GM18909 (cell line): ENCODE measurements around the gene TNS1.

Experiments
- ATAC-seq: cut with Tn5 transposase; IDR thresholded peaks from one replicate; pipeline ENCODE4 v1.9.1; 2021; ENCODE audit warnings: mild to moderate bottlenecking; ENCODE audit not compliant: unreplicated experiment, poor library complexity

The TNS1 gene

GRCh38 chr2:217983276-217984233 is 19.2 kb downstream of the TNS1 start:
- ATAC-seq, result no peak

- no peak for ATAC-seq
Measured at GRCh38 chr2:217981971-217982370, 20.8 kb downstream of the TNS1 start.

DNA sequence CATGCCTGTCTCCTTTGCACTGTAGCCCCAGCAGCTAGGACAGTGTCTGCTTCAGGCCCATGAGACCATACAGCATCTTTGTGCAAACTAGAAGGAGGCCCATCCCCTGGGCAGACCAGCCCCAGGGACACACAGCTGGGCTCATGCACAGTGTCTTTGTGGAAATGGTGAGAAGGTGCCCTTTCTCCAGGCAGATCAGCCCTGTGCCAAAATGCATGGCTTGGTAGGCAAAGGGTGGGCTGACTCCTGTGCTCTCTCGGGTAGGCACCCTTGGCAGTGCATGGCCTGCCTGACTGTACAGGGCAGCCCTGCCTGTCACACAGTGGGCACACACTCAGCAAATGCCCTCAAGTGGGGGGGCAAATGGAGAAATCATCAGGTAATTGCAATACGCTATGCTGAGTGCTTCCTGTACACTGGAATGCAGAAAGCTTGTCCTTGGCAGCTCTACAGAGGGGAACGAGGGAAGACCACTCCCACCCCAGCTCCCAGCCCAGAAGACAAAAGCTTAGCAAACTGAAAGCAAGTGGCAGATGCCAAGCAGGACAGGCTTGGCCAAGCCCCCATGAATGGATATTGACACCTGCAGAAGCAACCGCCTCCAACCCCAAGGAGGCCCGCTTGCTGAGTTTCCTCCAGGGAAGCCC is 21.6 kb downstream of the TNS1 start:
- no peak for ATAC-seq

- no peak for ATAC-seq
Measured at GRCh38 chr2:217980591-217980990, 22.2 kb downstream of the TNS1 start.

DNA sequence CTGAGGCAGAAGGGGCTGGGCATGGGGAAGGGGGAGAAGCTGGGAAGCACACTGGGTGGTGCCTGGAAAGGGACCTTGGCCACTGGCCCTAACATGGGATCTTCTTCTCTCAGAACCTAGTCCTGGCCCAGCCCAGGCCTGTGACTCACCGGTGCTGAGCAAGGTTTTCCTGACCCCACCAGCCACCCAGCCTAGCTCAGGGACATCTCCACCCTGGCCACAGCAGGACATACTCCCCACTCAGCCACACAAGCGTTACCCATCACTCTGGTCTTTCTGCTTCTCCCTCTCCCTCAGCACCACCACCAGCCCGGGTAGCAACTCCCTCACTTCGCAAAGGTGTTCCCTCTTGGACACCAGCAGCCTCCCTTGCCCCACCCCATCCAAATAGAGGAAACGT is 22.8 kb downstream of the TNS1 start:
- ATAC-seq, result no peak

DNA sequence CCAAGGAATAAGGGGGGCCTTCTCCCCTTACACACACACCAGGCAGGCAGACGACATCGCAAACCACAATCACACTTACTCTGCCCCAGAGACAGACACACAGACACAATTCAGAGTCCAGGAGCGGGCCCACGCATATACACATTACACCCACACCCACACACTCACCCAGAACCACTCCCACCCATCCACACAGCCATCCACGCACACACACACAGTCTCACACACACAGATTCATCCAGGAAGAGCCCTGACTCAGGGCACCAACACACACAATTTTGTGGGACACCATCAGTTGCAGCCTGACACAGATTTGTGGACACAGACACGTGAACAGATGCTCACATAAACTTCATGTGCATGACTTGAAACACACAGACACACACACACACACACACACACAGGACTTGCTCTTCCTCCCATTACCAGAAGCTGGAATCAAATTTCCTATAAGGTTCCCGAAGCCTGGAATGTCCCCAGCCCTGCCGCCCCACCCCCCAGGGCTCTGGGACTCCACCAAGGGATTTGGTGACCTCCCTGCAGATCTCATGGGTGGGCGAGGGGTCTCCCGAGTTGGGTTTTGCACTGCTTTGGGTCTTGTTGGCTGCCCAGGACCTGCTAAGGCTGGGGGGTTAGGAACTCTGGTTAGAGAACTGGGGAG is 23.5 kb downstream of the TNS1 start:
- no peak for ATAC-seq

GRCh38 chr2:217978536-217979150 is 24.2 kb downstream of the TNS1 start:
- ATAC-seq, result no peak

DNA sequence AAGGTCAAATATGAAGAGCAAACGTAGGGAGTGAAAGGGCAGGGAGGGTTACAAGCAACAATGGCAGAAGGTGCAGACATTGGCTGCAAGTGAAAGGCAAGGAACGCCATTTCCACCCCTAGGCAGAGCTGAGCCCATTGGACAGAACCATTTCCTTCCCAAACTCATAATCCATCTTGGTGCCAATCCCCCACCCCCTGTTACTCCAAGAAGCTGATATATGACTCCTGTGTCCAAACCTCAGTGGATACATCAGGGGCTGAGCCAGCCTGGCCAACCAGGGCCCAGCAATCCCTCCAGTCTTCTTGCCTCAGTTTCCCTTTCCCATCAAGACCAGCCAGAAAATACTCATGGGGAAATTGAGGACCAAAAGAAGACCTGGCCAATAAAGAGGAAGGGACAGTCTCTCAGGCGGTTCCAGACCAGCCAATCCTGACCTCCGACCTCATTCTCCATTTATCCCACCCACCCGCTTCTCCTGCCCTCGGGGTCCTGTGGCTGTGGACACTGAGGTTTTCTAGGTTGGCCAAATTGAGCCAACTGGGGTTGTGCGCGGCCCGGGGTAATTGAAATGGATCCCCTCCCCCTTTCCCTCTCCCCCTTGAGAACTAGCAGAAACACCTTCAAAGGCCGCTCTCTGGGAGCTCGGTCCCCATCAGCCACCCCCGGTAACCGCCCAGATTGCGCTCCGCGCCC is 24.8 kb downstream of the TNS1 start:
- no peak for ATAC-seq

- no peak for ATAC-seq
Measured at GRCh38 chr2:217976301-217976700, 26.5 kb downstream of the TNS1 start.

DNA sequence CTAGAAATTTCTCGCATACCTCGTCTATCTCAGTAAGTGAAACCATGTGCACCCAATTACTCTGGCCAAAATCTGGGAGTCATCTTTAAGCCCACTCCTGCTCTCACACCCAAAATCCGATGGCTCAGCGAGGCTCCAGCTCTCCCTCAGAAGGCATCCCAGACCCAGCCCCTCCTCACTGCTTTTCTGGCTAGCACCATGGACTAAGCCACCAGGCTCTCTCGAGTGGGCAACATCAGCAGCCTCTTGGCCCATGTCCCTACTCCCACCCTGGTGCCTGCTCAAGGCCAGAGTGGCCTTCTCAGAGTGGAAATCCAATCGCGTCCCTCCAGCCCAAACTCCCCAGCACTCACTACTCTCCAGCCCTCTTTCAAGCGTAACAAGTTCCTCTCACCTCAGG is 27.2 kb downstream of the TNS1 start:
- no peak for ATAC-seq

GRCh38 chr2:217974389-217975005 is 28.3 kb downstream of the TNS1 start:
- ATAC-seq, result no peak

GRCh38 chr2:217973008-217973787 is 29.6 kb downstream of the TNS1 start:
- no peak for ATAC-seq

GRCh38 chr2:217972490-217972889 is 30.3 kb downstream of the TNS1 start:
- no peak for ATAC-seq

DNA sequence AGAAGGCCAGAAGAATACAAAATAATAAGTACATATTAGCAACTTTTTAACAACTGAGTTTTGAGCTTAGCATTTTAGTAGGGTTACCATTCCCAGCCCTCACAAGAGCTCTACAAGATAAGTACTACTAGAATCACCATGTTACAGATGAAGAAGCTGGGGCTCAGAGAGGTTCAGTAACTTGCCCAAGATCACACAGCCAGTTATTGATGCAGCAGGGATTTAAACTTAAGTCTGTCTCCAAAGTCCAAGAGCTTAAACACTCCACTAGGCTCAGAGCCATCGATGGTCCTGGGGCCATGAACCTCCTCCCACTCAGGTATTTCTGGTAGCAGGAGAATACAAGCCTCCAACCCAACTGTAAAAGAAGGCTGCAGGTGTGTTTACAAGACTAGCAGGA is 30.8 kb downstream of the TNS1 start:
- no peak for ATAC-seq

- no peak for ATAC-seq
Measured at GRCh38 chr2:217971166-217971565, 31.6 kb downstream of the TNS1 start.

GRCh38 chr2:217970206-217970605 is 32.6 kb downstream of the TNS1 start:
- ATAC-seq, result no peak

DNA sequence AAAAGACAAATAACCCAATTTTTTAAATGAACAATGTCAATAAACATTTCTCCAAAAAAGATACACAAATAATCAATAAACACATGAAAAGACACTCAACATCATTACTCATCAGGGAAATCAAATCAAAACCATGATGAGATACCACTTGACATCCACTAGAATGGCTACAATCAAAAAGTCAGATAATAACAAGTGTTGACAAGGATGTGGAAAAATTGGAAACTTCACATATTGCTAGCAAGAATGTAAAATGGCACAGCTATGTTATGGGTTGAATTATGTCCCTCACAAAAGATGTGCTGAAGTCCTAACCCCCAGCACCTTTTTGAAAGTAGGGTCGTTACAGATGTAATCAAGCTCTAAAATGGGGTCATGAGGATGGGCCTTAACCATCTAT is 33.2 kb downstream of the TNS1 start:
- ATAC-seq, result no peak

DNA sequence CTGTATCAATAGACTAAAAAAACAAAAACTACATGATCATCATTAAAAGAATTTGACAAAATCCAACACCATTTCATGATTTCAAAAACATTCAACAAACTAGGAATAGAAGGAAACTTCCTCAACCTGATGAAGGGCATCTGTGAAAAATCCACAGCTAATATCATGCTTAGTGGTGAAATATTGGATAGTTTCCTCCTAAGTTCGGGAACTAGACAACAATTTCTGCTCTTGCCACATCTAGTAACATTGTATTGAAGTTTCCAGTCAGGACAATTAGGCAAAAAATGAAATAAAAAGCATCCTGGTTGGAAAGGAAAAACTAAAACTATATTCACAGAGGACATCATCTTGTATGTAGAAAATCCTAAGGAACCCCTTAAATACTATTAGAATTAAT is 34.8 kb downstream of the TNS1 start:
- ATAC-seq, result no peak
